Erythroblast (primary cell): Measurements from ENCODE around the gene MCM3AP.

Source experiments
- GATA1 ChIP-seq: IDR thresholded peaks from 2 replicates; pipeline ENCODE4 v1.6.1; 2011; ENCODE audit warnings: low read depth, mild to moderate bottlenecking, control low read depth, low read length, moderate library complexity
- POLR2A ChIP-seq: IDR thresholded peaks from 2 replicates; pipeline ENCODE4 v1.6.1; 2011; ENCODE audit warnings: mild to moderate bottlenecking, low read length

GRCh38 chr21:46220847-46221246 is 64.6 kb downstream of the MCM3AP start:
- TF ChIP-seq POLR2A (no peak), GATA1 (no peak)
